Hematopoietic multipotent progenitor cell treated with erythropoietin and hydrocortisone succinate and interleukin-3 and kit ligand, for 15 days (in vitro differentiated cells): ENCODE measurements around the gene ACTN1.

ENCODE experiments used
- DNase-seq: peaks from one replicate; pipeline ENCODE4 v3.0.0-alpha.2; 2015; ENCODE audit warnings: low spot score

ACTN1 gene

DNA sequence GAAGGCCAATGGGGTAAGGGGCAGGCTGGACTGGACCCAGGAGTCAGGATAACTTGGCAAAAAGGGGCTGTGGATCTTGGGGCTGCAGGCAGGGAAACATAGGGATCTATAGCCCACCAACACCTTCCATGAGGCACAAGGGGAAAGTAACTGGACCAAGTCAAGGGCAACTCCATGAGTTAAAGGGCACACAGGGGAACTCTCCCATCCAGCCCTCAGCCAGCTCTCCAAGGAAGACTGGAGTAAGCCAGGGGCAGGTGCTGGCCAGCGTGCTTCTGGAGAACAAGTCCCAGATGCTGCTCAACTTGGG is 154.9 kb downstream of the ACTN1 start:
- no peak for DNase-seq
